ENCODE results near the gene TMEM156.

- TF ChIP-seq CTCF (IDR thresholded peaks at IDR 0.05) (no peak), POLR2A (IDR thresholded peaks at IDR 0.05) (no peak)
Observed at GRCh38 chr4:38979081-38979480, 53.1 kb downstream of the TMEM156 start.

Measured in right lobe of liver (tissue), 4 donors.